GM10266 (cell line): ENCODE results near the gene PYURF.

Source experiments
- DNase-seq: peaks from one replicate; pipeline ENCODE4 v3.0.0; 2012; ENCODE audit errors: extremely low spot score
- CTCF ChIP-seq: IDR thresholded peaks from 2 replicates; pipeline ENCODE4 v1.5.1; 2012; ENCODE audit warnings: mild to moderate bottlenecking, low read depth; ENCODE audit not compliant: control insufficient read depth, insufficient read depth; ENCODE audit errors: missing control alignments

Gene PYURF

GRCh38 chr4:88535090-88535755 lies 11.6 kb upstream of the PYURF start:
- no peak for TF ChIP-seq CTCF
- DNase-seq: no peak

- no peak for TF ChIP-seq CTCF
- DNase-seq: no peak
These were observed 10.6 kb upstream of the PYURF start for GRCh38 chr4:88533937-88534750.

GRCh38 chr4:88533088-88533790 lies 9.7 kb upstream of the PYURF start:
- TF ChIP-seq CTCF: no peak

GRCh38 chr4:88531549-88531948 lies 8.0 kb upstream of the PYURF start:
- DNase-seq: no peak
- no peak for TF ChIP-seq CTCF

More at GRCh38 chr4:88533088-88533790, 9.7 kb upstream of the PYURF start:
- DNase-seq: no peak

- no peak for TF ChIP-seq CTCF
- DNase-seq: no peak
These were observed 5.3 kb upstream of the PYURF start for GRCh38 chr4:88528861-88529260.

- no peak for DNase-seq
- no peak for TF ChIP-seq CTCF
These were observed 4.2 kb upstream of the PYURF start for GRCh38 chr4:88527787-88528186.
